Activated gamma-delta T cell treated with Interleukin-2 at 50 U/mL for 16 hours (primary cell): ENCODE measurements around the gene ITPKA.
A peak's percentile ranks its signal among the peaks of the same experiment; 100 is the strongest.

Source experiments
- DNase-seq: peaks from one replicate; pipeline ENCODE4 v3.0.0-alpha.2; 2020

Gene ITPKA

DNA sequence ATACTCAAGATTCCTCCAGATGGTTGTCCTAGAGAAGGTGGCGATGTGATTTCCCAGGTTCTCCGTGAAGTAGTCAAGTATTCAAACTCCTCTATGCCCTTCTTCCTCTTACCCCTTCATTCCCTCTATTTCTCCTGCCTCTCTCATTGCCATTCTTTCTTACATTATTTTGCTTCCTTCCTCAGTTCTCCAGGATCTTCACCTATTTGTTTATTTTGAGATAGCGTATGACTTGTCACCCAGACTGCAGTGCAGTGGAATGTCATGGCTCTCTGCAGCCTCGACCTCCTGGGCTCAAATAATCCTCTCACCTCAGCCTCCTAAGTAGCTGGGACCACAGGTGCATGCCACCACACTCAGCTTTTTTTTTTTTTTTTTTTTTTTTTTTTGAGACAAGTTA lies 1.8 kb upstream of the ITPKA start:
- no peak for DNase-seq

DNA sequence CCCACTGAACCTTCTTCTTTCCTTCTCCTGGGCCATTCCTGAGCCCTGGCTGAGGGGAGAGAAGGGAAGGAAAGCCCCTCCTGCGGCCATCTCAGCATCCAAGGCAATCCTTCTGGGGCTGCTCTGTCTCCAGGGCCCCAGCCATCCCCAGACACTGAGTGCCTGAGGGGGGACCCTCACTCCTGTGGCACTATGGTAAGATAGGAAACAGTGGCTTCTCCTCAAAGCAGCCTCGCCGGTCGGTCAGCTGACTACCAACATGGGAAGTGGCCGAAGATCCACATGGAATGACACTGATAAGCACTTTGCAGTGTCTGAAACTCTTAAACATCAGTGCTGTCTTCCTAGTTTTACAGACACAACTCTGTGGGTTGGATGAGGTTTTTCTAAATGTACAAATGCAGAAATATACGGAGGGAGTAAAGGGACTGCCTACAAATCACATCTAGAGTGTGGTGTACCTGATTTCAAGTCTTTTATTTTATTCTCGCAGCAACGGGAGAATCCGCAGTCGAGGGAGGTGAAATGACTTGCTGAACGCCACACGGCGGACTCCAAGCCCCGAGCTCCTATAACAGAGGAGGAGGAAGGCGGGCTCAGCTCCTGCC lies 973 bp upstream of the ITPKA start:
- no peak for DNase-seq

DNA sequence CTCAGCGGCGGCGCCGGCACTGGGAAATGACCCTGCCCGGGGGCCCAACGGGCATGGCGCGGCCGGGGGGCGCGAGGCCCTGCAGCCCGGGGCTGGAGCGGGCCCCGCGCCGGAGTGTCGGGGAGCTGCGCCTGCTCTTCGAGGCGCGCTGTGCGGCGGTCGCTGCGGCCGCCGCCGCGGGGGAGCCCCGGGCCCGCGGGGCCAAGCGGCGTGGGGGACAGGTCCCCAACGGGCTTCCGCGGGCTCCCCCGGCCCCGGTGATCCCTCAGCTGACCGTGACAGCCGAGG lies 172 bp downstream of the ITPKA start:
- DNase-seq: no peak

DNA sequence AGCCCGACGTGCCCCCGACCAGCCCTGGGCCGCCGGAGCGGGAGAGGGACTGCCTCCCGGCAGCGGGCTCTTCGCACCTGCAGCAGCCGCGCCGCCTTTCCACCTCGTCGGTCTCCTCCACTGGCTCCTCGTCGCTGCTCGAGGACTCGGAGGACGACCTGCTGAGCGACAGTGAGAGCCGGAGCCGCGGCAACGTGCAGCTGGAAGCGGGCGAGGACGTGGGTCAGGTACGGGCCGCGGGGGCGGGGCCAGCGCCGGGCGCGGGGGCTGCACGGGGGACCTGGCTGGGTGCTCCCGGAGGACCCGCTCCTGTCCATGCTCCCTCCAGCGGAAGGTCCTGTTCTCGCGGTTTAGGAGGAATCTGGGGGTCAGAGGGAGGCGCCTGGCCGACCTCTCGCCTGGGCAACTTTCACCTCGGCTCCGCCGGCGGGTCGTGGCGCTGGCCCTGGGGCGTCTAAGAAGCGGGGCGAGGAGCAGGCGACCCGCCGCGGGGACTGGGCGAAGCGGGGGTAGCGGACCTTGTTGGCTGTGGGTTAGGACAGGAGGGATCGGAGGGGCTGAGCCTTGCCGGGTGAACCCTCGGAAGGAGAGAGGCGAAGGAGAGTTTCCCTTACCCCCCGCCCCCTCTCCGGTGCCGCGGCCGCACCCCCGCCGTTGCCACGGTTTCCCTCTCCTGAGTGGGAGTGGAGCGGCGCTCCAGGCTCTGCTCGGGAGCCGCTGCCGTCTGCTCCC lies 682 bp downstream of the ITPKA start:
- DNase-seq: peak; percentile 19

DNA sequence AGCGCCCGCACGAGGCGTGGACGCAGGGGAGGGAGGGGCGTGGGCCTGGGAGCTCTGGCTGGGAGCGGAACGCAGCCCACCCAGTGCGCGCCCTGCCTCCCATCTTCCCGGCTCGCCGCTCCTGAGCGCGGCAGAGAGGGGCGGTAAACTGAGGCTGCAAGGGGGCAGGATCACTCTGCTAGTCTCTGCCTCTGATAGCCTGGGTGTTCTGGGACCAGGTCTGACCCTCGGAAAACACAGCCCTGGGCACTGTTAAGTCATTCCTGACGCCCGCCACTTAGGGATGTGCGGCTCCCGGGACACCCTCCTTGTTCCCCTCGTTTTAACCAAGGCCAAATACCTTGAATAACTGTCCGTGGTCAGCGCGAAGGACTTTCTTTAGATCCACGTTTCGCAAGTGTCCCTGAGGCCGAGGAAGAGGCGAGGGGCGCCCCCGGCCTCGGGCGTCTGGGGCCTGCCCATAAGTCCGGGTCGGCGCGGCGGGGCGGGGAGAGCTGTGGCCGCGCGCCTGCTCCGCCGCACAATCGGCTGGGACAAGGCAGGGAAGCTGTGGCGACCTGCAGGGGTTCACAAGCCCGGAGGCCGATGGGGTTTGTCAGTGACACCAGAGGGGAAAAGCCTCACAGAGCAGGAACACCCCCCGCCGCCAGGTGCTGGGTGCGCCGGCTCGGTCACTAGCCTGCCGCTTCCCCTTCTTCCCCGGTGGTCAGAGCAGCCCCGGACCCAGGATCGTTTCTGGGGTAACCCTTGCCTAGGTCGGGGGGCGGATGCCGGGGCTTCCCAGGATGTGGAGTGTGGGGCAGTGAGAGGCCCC lies 1.5 kb downstream of the ITPKA start:
- peak; percentile 30 for DNase-seq

DNA sequence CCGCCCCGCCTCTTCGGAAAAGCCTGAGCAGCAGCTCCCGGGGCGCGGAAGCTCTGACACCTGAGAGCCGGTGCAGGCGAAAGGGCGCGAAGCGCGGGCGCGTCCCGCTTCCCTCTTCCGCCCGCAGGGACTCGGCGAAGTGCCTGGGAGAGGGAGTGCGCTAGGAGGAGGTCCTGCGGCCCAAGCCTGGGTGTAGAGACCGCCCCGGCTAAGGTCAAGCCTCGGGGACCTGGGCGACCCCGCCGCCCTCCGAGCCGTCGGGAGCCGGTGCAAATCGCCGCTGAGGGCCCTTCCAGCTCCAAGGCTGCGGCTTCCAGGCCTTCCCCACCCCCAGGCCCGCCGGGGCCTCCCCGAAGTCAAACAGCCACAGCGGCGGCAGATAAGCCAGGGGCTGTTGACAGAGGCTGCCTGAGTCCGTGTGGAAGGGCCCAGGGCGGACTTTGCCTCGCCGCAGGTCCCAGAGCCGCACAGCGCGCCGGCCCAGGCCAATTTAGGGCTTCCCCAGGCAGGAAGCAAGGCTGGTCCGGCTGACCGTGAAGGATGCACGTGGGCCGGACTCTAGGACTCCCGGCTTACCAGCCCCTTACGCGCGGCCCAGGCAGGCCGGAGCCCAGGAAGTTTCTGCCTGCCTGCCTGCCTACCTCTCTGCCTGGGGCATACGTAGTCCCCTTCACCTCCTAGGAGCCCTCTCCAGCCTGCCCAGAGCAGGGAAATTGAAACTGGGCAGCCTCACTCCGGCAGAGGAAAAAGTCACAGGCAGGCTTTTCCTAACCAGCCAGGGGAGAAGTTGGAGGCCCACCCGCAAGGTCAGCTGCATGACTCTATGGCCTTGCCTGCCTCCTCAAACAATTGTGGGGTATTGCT lies 2.3 kb downstream of the ITPKA start:
- DNase-seq: no peak

DNA sequence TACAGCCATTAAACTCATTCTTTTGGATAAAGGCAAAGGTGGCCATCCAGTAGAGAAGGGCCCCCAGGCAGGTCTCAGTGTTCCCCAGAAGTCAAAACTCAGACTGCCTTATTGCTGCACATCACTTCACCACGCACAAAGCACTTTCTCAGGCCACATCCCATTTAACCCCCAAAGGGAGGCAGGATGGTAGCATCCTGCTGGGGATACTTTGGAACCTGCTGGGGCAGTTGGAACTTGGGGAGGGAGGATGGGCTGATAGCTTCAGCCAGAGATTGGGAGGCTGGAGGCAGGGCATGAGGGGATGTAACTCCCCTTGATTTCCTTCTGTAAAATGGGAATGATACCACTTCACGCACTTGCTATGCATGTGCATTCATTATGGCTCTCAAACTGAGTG lies 5.0 kb downstream of the ITPKA start:
- no peak for DNase-seq

DNA sequence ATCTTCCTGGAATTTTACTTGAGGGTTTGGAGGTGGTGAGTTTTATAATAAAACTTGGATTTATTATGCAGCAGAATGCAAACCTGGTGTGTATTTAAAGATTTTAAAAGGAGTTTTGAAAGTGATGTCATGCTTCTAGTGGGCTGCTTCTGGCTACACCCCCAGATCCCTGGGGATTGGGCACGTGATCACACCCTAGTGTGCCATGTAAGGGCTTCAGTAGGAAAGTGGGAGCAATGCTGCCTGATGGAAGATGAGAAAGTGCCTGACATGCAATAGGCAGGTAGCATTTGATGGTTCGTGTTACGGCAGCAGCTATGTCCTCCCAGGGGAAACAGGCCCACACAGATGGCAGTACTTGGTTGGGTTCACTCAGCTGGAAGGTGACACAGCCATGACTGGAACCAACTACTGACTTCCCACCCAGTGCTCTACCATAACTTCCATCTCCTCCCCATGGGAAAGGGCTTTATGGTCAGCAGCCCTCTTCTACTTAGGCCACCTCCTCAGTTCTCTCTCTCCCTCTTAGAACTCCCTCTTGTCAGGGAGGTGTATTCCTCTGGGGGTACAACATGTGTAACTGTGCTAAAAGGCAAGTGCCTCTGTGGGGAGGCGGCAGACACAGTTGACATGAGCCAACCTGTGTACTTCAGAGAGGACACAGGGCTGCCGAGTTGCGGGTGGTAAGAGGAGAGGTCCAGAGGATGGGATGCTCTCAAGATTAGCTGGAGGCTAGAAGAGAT lies 5.6 kb downstream of the ITPKA start:
- no peak for DNase-seq

DNA sequence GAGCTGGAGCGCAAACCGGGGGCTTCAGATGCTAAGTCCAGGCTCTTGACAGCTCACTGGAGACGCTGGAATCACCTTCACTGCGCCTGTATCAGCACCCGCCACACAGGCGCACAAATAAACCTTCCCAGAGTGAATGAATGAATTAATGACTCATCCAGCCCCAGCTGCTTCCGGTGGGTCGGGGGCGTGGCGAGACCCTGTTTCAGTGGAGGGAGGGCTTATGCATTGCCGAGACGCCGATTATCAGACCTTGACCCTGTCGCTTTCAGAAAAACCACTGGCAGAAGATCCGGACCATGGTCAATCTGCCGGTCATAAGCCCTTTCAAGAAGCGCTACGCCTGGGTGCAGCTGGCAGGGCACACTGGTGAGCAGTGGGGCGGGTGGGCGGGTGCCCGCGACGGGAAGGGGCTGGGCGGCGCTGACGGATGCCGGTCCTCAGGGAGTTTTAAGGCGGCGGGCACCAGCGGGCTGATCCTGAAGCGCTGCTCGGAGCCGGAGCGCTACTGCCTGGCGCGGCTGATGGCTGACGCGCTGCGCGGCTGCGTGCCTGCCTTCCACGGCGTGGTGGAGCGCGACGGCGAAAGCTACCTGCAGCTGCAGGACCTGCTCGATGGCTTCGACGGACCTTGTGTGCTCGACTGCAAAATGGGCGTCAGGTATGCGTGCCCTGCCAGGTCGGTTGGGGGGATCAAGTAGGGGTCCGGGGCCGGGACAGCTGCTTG lies 7.7 kb downstream of the ITPKA start:
- no peak for DNase-seq

DNA sequence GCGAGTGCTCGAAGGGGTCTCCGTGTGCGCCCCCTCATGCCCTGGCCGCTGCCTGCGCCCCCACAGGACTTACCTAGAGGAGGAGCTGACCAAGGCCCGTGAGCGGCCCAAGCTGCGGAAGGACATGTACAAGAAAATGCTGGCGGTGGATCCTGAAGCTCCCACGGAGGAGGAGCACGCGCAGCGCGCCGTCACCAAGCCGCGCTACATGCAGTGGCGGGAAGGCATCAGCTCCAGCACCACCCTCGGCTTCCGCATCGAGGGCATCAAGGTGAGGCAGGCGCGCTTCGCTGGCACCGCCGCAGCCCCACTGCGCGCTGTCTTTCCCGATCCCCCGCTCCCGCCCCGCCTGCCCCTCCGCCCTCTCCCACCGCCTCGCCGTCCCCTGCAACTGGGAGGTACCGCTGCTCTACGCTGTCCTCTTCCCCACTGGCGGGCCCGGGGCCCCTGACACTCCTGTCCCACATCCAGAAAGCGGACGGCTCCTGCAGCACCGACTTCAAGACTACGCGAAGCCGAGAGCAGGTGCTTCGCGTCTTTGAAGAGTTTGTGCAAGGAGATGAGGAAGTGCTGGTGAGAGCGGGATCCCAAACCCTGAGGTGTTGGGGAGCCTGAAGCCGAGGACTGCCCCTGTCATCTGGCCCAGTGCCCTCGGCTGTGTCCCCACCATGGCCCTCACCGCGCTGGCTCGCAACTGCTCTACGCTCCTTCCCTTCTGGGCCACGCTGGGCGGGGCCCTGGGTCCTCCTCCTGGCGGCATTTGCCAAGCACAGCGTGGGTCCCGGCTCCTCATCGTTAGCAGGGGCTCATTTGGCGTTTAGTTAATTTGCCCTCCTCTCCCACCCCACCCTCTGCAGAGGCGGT lies 8.5 kb downstream of the ITPKA start:
- peak; percentile 24 for DNase-seq

DNA sequence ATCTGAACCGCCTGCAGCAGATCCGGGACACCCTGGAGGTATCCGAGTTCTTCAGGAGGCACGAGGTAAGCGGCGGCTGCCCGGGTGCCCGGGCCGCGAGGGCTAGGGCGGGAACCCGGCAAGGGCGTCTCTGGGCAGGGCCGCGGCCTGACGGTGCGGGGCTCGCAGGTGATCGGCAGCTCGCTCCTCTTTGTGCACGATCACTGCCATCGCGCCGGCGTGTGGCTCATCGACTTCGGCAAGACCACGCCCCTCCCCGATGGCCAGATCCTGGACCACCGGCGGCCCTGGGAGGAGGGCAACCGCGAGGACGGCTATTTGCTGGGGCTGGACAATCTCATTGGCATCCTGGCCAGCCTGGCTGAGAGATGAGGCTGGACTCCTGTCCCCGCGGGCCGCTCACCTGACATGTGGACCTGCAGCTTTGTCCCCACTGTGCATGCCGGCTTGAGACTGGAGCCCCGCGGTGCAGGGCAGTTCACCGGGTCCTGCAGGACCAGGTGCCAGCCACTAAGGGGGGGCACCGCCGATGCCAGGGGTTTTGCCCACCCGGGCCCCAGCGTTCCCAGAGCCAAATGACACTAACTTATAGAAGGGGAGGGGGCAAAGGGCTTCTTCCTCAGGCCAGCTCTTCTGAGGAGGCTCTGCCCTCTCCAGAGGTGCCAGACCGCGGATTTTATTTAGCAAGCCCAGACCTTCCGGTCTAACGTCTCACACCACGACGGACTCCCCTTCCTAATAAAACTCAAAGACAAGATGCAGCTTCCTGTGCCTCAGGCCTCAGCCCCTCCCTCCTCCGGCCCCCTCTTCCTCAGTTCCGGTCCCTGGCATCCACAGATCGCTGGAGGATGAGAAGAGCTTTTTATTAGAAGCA lies 9.4 kb downstream of the ITPKA start:
- DNase-seq: no peak

DNA sequence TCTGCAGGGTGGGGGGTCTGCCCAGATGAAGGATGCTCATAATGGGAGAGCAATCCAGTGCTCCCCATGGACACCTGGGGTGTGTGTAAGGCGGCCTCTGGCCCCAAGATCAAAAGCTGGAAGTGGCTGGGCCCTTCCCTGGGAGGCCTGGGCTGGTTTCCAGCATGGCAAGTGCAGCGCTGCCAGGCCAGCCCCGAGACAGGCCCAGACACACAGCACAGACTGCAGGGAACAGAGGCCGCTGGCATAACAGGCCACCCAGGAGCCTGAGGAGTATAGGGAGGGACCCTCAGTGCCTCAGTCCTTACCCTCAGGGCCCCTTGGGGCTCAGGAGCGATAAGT lies 10.0 kb downstream of the ITPKA start:
- no peak for DNase-seq

DNA sequence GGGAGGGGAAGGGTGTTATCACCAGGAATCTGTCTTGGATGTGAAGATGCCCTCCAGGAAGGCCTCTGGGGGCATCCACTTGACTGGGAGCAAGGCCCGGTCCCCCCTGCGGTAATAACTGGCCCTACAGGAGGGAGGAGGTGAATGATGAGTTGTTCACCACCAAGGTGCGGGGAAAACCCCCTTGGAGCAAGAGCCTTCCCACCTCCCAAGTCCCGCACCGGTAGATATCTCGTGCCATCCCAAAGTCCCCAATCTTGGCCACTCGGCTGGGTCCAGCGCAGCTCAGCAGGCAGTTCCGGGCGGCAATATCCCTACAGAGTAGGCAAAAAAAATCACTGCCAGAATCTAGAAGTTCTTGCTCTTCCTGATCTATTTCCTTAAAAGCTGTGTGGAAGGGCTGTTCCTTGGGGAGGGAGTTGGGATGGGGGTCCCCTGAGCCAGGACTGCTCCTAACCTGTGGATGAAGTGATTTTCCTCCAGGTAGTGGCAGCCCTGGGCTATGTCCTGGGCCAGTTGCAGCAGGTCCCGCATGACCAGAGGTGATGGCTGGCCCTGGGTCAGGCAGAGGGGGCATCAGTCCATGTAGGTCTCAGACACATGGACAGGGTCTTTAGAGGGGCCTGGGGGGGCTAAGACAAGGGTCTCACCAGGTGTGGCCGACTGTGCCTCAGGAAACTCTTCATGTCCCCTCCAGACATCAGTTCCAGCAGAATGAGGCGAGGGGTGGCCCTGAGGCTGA lies 11.2 kb downstream of the ITPKA start:
- no peak for DNase-seq

DNA sequence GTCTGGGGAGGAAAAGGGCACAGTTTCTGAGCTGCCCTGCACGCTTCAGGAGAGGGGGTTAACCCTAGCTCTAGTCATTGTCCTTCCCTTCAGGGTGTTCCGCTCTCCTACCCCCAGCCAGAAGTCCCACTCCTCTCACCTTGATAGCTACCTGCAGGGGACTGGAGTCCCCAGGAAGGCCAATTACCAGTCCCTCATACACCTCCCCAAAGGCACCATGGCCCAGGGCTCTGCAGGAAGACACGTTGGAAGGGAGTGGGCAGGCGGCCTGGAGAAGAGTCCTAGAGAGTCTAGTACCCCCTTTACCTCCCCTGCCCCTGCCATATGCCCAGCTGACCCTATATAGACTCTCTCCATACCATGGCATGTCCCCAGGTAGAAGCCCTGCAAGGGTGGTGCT lies 12.1 kb downstream of the ITPKA start:
- no peak for DNase-seq

DNA sequence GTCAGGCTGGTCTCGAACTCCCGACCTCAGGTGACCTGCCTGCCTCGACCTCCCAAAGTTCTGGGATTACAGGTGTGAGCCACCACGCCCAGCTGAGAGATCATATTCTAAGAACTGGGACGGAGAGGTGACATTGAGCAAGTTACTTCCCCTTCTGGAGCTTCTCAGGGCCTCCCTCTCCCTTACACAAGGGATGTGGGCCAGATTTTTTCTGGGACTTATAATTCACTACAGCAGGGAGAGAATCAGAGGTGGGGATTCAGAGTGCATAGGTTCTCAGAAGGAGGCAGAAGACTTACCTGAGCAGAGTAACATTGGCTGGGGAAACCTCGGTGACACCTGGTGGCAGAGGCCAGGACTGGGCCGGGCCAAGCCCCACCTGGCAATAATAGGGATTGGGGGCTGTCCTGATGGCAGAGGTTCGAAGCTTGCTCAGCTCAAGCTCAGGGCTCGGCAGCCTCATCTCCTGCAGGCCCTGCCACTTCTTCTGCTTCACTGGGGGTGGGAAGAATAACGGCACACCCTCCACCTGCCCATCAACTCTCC lies 13.2 kb downstream of the ITPKA start:
- DNase-seq: no peak

DNA sequence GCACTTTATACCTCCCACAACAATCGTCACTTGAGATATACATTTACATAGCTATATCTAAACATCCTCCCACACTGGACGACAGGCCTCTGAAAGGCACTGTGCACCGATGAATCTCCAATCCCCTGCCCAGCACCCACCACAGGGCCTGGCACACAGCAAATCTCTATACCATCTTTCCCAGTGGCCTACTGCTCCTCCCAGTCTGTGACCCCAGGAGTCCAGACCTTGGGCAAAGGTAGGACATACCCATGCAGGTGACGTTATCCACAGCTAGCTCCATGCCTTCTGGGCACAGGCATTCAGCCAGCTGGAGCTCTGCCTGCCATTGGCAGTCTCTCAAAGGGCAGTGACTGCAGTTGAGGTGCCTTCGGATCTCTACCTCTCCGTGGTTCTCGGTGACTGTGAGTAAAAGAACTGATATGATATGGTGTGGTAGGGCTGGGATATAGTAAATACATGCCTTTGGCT lies 14.2 kb downstream of the ITPKA start:
- no peak for DNase-seq

DNA sequence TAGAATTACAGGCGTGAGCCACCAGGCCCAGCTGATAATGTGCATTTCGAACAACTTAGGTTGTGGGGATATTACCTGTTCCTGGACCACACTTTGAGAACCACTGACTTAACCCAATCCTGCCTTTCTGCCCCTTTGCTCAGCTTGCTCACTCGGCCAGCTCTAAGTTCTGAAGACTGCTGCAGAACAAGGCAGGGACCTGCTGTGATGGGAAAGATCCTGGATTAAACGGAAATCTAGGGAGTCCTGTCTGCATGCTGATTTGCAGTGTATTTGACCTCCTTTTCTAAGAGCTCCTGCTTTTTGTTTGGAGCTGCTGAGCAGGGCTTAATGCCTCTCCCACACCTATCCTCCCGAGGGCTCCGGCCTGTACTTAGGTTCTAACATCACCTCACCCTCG lies 17.1 kb downstream of the ITPKA start:
- no peak for DNase-seq

DNA sequence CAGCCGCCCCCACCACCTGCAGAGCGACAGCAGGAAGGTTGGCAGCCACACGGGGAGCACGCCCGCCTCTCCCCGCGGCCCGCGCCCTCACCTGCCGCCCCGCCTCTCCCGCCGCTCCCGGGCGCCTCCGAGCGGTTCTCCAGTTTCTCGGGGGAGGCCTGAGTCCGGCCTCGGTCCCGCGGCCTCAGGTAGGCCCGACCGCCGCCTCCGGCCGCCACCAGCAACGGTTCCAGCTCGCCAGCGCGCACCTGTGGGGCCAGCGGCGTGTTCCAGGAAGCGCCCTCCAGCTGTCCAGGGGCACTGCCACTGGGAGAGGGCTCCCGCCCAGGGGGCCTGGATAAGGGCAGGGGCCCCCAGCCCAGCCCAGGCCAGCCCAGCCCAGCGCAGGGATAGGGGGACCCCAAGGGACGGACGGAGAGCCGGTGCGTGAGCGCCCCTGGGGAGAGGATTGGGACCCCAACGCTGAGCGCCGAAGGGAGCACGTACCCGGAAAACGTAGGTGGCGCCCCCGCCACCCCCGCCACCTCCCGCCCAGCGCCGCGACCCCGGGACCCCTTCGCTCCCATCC lies 17.7 kb downstream of the ITPKA start:
- no peak for DNase-seq
